HepG2 (cell line): ENCODE measurements around the gene EXOC6B. TPM values are rescaled to one million over a fixed set of nuclear protein-coding genes. Genes with fewer than 3 reads are reported as not detected.

ENCODE experiments used
- AHR ChIP-seq: IDR thresholded peaks from 2 replicates; pipeline ENCODE4 v1.6.1; 2018; ENCODE audit warnings: missing genetic modification reagents, missing compliant biosample characterization
- CSRNP1 ChIP-seq: sonication (generic); formaldehyde crosslinking; IDR thresholded peaks from 2 replicates; pipeline ENCODE4 v1.8.1; 2023; ENCODE audit warnings: mild to moderate bottlenecking, missing genetic modification reagents
- ETV6 ChIP-seq: sonication (generic); formaldehyde crosslinking; conservative IDR thresholded peaks from 2 replicates; pipeline ENCODE4 v1.4.0; 2020; ENCODE audit warnings: missing genetic modification reagents
- FOXA1 ChIP-seq, 2 experiments: fragments of 450-650 bp in 1 of 2; sonication (generic) in 1 of 2; formaldehyde crosslinking in 1 of 2; IDR thresholded peaks; 2 replicates each; pipeline versions ENCODE4 v1.4.0 to v1.6.1; 2016 to 2020; ENCODE audit warnings: missing genetic modification reagents in 1 of 2
- HDAC2 ChIP-seq: sonication (generic); formaldehyde crosslinking; IDR thresholded peaks from 2 replicates; pipeline ENCODE4 v1.4.0; 2020; ENCODE audit warnings: missing genetic modification reagents
- NFATC3 ChIP-seq: sonication (generic); formaldehyde crosslinking; IDR thresholded peaks from 2 replicates; pipeline ENCODE4 v1.5.1; 2020; ENCODE audit warnings: mild to moderate bottlenecking, missing genetic modification reagents
- NFYB ChIP-seq: sonication (generic); formaldehyde crosslinking; IDR thresholded peaks from 2 replicates; pipeline ENCODE4 v1.4.0; 2020; ENCODE audit warnings: missing genetic modification reagents
- SOX13 ChIP-seq, 3 experiments: fragments of 450-650 bp in 1 of 3; sonication (generic) in 1 of 3; formaldehyde crosslinking in 1 of 3; IDR thresholded peaks in 2 of 3; conservative IDR thresholded peaks in 1 of 3; 2 replicates each; pipeline versions ENCODE4 v1.5.0 to v1.6.1; 2016 to 2020; ENCODE audit warnings: antibody characterized with exemption in 1 of 3, mild to moderate bottlenecking in 1 of 3, missing compliant biosample characterization in 1 of 3, missing genetic modification reagents in 1 of 3, moderate library complexity in 1 of 3
- SP5 ChIP-seq: IDR thresholded peaks from 2 replicates; pipeline ENCODE4 v1.6.1; 2016; ENCODE audit warnings: low read depth, borderline replicate concordance
- TERF1 ChIP-seq: sonication (generic); formaldehyde crosslinking; IDR thresholded peaks from 2 replicates; pipeline ENCODE4 v1.8.0; 2022; ENCODE audit warnings: mild to moderate bottlenecking, missing genetic modification reagents, moderate library complexity
- TRAFD1 ChIP-seq: sonication (generic); formaldehyde crosslinking; IDR thresholded peaks from 2 replicates; pipeline ENCODE4 v1.5.1; 2020; ENCODE audit warnings: missing genetic modification reagents, mild to moderate bottlenecking, borderline replicate concordance
- ZBTB26 ChIP-seq: IDR thresholded peaks from 2 replicates; pipeline ENCODE4 v1.6.1; 2016; ENCODE audit warnings: missing compliant biosample characterization, missing genetic modification reagents, borderline replicate concordance
- ZFYVE20 ChIP-seq: sonication (generic); formaldehyde crosslinking; IDR thresholded peaks from 2 replicates; pipeline ENCODE4 v1.8.0; 2023; ENCODE audit warnings: low read depth, mild to moderate bottlenecking, moderate library complexity, missing genetic modification reagents, borderline replicate concordance
- ZNF260 ChIP-seq: sonication (generic); formaldehyde crosslinking; IDR thresholded peaks from 2 replicates; pipeline ENCODE4 v1.4.0; 2020; ENCODE audit warnings: missing genetic modification reagents, low read depth, mild to moderate bottlenecking, borderline replicate concordance
- ZNF296 ChIP-seq: sonication (generic); formaldehyde crosslinking; conservative IDR thresholded peaks from 2 replicates; pipeline ENCODE4 v1.5.0; 2020; ENCODE audit warnings: mild to moderate bottlenecking, missing genetic modification reagents
- ZNF615 ChIP-seq: sonication (generic); formaldehyde crosslinking; IDR thresholded peaks from 2 replicates; pipeline ENCODE4 v1.5.0; 2020; ENCODE audit warnings: mild to moderate bottlenecking, missing genetic modification reagents, borderline replicate concordance
- ZNF644 ChIP-seq: IDR thresholded peaks from 2 replicates; pipeline ENCODE4 v1.6.1; 2016; ENCODE audit warnings: low read depth
- polyA plus RNA-seq, 8 experiments: library from polyadenylated mRNA; depleted of rRNA in 3 of 8; stranded (reverse) in 7 of 8; unstranded in 1 of 8; fragments of >200 nt; fragmentation: Illumina TruSeq in 4 of 8; extraction: Trizol in 4 of 8; gene quantifications; 2 replicates each; pipeline versions ENCODE4 v1.2.1 to v1.2.3, GENCODE V29; 2011 to 2016; ENCODE audit warnings: low read depth in 4 of 8, missing spikeins in 1 of 8, mixed read lengths in 1 of 8; ENCODE audit not compliant: insufficient read depth in 1 of 8
- total RNA-seq, 5 experiments: library from RNA; depleted of rRNA; stranded (reverse); fragments of >200 nt; fragmentation: Illumina TruSeq; extraction: Trizol; gene quantifications; 2 replicates each; pipeline ENCODE4 v1.2.3, GENCODE V29; 2016; ENCODE audit warnings: low read depth in 1 of 5
- TF ChIP-seq, protein P1 (sequence below): sonication (generic); formaldehyde crosslinking; IDR thresholded peaks from 2 replicates; pipeline ENCODE4 v1.4.0; 2020; ENCODE audit warnings: missing genetic modification reagents, mild to moderate bottlenecking, borderline replicate concordance
- TF ChIP-seq, protein P2 (sequence below): sonication (generic); formaldehyde crosslinking; IDR thresholded peaks from 2 replicates; pipeline ENCODE4 v1.4.0; 2020; ENCODE audit warnings: mild to moderate bottlenecking, missing genetic modification reagents

The EXOC6B gene
- total and polyA plus RNA-seq, 2 of the 13 experiments (the other 11 are each of a cell fraction or from before 2014, with no cell fraction given), result 9.1 to 15.9 TPM

DNA sequence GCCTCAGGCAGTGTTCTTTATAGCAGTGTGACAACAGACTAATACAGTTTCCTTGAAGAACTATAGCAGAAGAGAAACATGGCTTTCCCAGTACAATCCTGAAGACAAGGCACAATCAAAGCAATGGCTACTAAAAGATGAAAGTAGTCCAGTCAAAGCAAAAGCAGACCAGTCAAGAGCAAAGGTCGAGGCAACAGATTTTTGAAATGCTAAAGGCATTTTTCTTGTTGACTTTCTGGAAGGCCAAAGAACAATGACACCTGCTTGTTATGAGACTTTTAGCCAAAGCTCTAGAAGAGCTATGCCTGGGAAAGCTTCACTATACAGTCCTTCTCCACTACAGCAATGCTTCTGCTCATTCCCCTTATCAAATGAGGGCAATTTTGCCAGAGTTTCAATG, 269.9 kb downstream of the EXOC6B start (continued):
- TF ChIP-seq ZBTB26 (peak; percentile 96), ZFYVE20 (CRISPR knock-in tag) (no peak), FOXA1 (IDR thresholded peaks at IDR 0.05) (no peak), FOXA1 (CRISPR knock-in tag; IDR thresholded peaks at IDR 0.05) (peak; percentile 87), NFATC3 (CRISPR knock-in tag) (no peak), TRAFD1 (CRISPR knock-in tag) (no peak), ZNF644 (CRISPR knock-in tag) (peak; percentile 91), AHR (CRISPR knock-in tag) (no peak), CSRNP1 (no peak), SOX13 (IDR thresholded peaks at IDR 0.05) (0 out of 2 replicates have a peak, but pooled peaks have one; percentile 26), SOX13 (CRISPR knock-in tag; conservative IDR thresholded peaks at IDR 0.05 in 1 of 2, IDR thresholded peaks at IDR 0.05 in 1 of 2) (peak in 1 of 2 experiments; percentile 93; a peak in 2 of 4 replicates), HDAC2 (peak; percentile 84), ZNF615 (CRISPR knock-in tag) (no peak), ETV6 (CRISPR knock-in tag) (no peak), TERF1 (CRISPR knock-in tag) (no peak), NFYB (CRISPR knock-in tag) (0 out of 2 replicates have a peak, but pooled peaks have one; percentile 9), SP5 (CRISPR knock-in tag) (no peak), ZNF260 (CRISPR knock-in tag) (no peak), ZNF296 (CRISPR knock-in tag) (no peak)
- TF ChIP-seq, protein P1, sequence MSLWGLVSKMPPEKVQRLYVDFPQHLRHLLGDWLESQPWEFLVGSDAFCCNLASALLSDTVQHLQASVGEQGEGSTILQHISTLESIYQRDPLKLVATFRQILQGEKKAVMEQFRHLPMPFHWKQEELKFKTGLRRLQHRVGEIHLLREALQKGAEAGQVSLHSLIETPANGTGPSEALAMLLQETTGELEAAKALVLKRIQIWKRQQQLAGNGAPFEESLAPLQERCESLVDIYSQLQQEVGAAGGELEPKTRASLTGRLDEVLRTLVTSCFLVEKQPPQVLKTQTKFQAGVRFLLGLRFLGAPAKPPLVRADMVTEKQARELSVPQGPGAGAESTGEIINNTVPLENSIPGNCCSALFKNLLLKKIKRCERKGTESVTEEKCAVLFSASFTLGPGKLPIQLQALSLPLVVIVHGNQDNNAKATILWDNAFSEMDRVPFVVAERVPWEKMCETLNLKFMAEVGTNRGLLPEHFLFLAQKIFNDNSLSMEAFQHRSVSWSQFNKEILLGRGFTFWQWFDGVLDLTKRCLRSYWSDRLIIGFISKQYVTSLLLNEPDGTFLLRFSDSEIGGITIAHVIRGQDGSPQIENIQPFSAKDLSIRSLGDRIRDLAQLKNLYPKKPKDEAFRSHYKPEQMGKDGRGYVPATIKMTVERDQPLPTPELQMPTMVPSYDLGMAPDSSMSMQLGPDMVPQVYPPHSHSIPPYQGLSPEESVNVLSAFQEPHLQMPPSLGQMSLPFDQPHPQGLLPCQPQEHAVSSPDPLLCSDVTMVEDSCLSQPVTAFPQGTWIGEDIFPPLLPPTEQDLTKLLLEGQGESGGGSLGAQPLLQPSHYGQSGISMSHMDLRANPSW (CRISPR knock-in tag), result no peak
- TF ChIP-seq, protein P2, sequence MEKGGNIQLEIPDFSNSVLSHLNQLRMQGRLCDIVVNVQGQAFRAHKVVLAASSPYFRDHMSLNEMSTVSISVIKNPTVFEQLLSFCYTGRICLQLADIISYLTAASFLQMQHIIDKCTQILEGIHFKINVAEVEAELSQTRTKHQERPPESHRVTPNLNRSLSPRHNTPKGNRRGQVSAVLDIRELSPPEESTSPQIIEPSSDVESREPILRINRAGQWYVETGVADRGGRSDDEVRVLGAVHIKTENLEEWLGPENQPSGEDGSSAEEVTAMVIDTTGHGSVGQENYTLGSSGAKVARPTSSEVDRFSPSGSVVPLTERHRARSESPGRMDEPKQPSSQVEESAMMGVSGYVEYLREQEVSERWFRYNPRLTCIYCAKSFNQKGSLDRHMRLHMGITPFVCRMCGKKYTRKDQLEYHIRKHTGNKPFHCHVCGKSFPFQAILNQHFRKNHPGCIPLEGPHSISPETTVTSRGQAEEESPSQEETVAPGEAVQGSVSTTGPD (CRISPR knock-in tag), result no peak
